Lower leg skin (tissue), 4 donors: ENCODE measurements around the gene BBS7. TPM values are rescaled to one million over a fixed set of nuclear protein-coding genes. Genes with fewer than 3 reads are reported as not detected.

Source experiments
- DNase-seq, 2 donors: peaks; one replicate each; pipeline ENCODE4 v3.0.0-alpha.2; 2019; ENCODE audit warnings: low spot score in 2 of 2
- H3K4me3 ChIP-seq: fragments of 200-600 bp; sonication (generic); 2 replicates; pipeline ENCODE4 v1.5.1; 2017; ENCODE audit warnings: mild to moderate bottlenecking, low read depth; ENCODE audit not compliant: poor library complexity, severe bottlenecking
- POLR2A ChIP-seq, 2 donors: fragments of 450-650 bp; IDR thresholded peaks; one replicate each; pipeline ENCODE4 v1.6.1; 2016 to 2017; ENCODE audit warnings: antibody characterized with exemption in 2 of 2, mild to moderate bottlenecking in 1 of 2, moderate library complexity in 1 of 2
- WGBS, 2 donors: methylation state at CpG; one replicate each; pipeline ENCODE4 v1.1.5; 2018; 5-methylcytosine and 5-hydroxymethylcytosine counted together
- intact Hi-C: fragments of 100-400 bp; cut with DNase I; formaldehyde crosslinking; loops from one replicate; pipeline ENCODE4 v1.15.0; 2023; ENCODE audit warnings: low total_unique reads
- total RNA-seq, 4 donors: library from RNA; depleted of rRNA; stranded (reverse); fragments of >200 nt; gene quantifications; one replicate each; pipeline ENCODE4 v1.1.0, GENCODE V29; 2016
- TF ChIP-seq, protein P1 (sequence below), 3 donors: fragments of 450-650 bp; IDR thresholded peaks; one replicate each; pipeline ENCODE4 v1.5.1; 2016; ENCODE audit warnings: antibody characterized with exemption in 3 of 3, mild to moderate bottlenecking in 3 of 3, moderate library complexity in 2 of 3

Gene BBS7
- total RNA-seq, 4 donors from 2014 or later, result 11.7 to 19.8 (median 11.9) TPM

DNA sequence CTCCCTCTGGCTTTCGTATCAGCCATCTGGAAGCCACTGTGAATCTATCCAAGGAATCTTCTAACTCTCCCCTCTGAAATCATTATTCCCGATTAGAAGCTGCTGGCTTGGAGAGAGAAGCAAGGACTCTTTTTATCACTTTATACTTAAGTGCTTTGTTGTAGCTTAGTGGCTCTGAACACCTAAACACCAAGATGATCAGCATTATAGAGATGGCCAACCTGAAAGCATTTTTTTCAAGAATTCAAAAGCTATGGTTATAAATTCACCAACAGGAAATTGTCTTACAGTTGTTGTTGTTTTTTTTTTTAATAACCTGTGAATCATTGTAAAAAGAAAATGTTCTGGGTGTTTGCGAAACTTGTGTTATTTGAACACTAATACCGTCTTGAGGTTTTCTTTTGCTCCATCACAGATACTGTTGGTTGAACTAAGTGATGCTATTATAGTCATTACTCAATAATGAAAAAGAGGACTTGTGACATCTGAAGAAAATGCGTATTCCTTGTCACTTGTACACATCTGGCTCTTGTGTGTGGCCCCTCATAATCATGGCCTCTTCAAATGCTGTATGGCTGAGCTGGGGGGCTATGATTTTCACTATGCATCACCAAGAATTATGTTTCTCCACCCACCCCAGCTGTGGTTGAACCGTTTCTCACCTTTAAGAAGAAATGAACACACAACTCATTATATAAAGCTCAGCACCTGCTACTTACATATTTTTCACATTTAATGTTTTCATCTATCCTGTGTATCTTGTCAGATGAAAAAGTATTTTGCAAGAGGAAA is 93.5 kb downstream of the BBS7 start:
- TF ChIP-seq, protein P1, sequence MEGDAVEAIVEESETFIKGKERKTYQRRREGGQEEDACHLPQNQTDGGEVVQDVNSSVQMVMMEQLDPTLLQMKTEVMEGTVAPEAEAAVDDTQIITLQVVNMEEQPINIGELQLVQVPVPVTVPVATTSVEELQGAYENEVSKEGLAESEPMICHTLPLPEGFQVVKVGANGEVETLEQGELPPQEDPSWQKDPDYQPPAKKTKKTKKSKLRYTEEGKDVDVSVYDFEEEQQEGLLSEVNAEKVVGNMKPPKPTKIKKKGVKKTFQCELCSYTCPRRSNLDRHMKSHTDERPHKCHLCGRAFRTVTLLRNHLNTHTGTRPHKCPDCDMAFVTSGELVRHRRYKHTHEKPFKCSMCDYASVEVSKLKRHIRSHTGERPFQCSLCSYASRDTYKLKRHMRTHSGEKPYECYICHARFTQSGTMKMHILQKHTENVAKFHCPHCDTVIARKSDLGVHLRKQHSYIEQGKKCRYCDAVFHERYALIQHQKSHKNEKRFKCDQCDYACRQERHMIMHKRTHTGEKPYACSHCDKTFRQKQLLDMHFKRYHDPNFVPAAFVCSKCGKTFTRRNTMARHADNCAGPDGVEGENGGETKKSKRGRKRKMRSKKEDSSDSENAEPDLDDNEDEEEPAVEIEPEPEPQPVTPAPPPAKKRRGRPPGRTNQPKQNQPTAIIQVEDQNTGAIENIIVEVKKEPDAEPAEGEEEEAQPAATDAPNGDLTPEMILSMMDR (IDR thresholded peaks at IDR 0.05), result no peak
- no peak for TF ChIP-seq POLR2A (IDR thresholded peaks at IDR 0.05)
- 77 to 81% methylated on average over 6 of the region's 6 CpGs for WGBS, 2 donors
- DNase-seq, result no peak
- no peak overlapping the region for H3K4me3 ChIP-seq
- intact Hi-C loops, result no loop called here

Other genes starting within 250 kb of the BBS7 start
- 100 to 1,000 TPM in 2 of 4 donors, 10 to 100 TPM in 2; 78.1 to 137 (median 94.2) TPM for gene ANXA5, start 173.5 kb downstream of the BBS7 start, total RNA-seq
- gene SMIM43, start 105.3 kb downstream of the BBS7 start, total RNA-seq, result not detected
- 10 to 100 TPM; 15.2 to 35.7 (median 21.2) TPM for gene EXOSC9, start 69.2 kb downstream of the BBS7 start, total RNA-seq
- gene CCNA2, start 46.6 kb downstream of the BBS7 start, total RNA-seq, result 1 to 10 TPM; 2.0 to 7.3 (median 4.0) TPM
- gene TRPC3, start 81.6 kb upstream of the BBS7 start, total RNA-seq, result under 1 TPM; 0.06 to 0.38 (median 0.25) TPM